Smooth muscle cell (in vitro differentiated cells): ENCODE data around the gene E2F3. TPM values are rescaled to one million over a fixed set of nuclear protein-coding genes. Genes with fewer than 3 reads are reported as not detected.
"Not testable (repeated sequence)": the region's sequence is repeated elsewhere in the genome, so short reads cannot be mapped to it uniquely, and the experiment has no call there.

Experiments
- DNase-seq: peaks from one replicate; lab custom pipeline; 2025; ENCODE audit not compliant: unreplicated experiment; lab: John Stamatoyannopoulos, UW
- H2AFZ ChIP-seq: fragments of 200-600 bp; sonication (generic); 2 replicates; pipeline ENCODE4 v1.6.0; 2016; ENCODE audit warnings: antibody characterized with exemption, low read depth, mild to moderate bottlenecking
- H3F3A ChIP-seq: fragments of 200-600 bp; sonication (generic); 2 replicates; pipeline ENCODE4 v1.6.0; 2017; ENCODE audit warnings: antibody characterized with exemption, low read depth
- H3K27ac ChIP-seq: fragments of 200-600 bp; sonication (generic); 2 replicates; pipeline ENCODE4 v1.5.1; 2016; ENCODE audit warnings: low read depth, mild to moderate bottlenecking
- H3K27me3 ChIP-seq: fragments of 200-600 bp; sonication (generic); 2 replicates; pipeline ENCODE4 v1.6.1; 2016; ENCODE audit warnings: low read depth, mild to moderate bottlenecking
- H3K36me3 ChIP-seq: fragments of 200-600 bp; sonication (generic); 2 replicates; pipeline ENCODE4 v1.5.1; 2016; ENCODE audit warnings: low read depth
- H3K4me1 ChIP-seq: fragments of 200-600 bp; sonication (generic); 2 replicates; pipeline ENCODE4 v1.5.1; 2016; ENCODE audit warnings: low read depth
- H3K4me2 ChIP-seq: fragments of 200-600 bp; sonication (generic); 2 replicates; pipeline ENCODE4 v1.6.0; 2016; ENCODE audit warnings: mild to moderate bottlenecking
- H3K4me3 ChIP-seq: fragments of 200-600 bp; sonication (generic); 2 replicates; pipeline ENCODE4 v1.5.1; 2016; ENCODE audit warnings: mild to moderate bottlenecking
- H3K79me2 ChIP-seq: fragments of 200-600 bp; sonication (generic); 2 replicates; pipeline ENCODE4 v1.6.0; 2016; ENCODE audit warnings: low read depth, mild to moderate bottlenecking
- H3K9ac ChIP-seq: fragments of 200-600 bp; sonication (generic); 2 replicates; pipeline ENCODE4 v1.6.0; 2016; ENCODE audit warnings: low read depth
- H3K9me3 ChIP-seq: fragments of 200-600 bp; sonication (generic); replicated peaks from 2 replicates; pipeline ENCODE4 v1.5.1; 2016; ENCODE audit warnings: low read depth
- H4K20me1 ChIP-seq: fragments of 200-600 bp; sonication (generic); 2 replicates; pipeline ENCODE4 v1.6.0; 2016; ENCODE audit warnings: low read depth
- CTCF ChIP-seq: fragments of 200-600 bp; sonication (generic); IDR thresholded peaks from 2 replicates; pipeline ENCODE4 v1.5.1; 2017; ENCODE audit warnings: borderline replicate concordance, mild to moderate bottlenecking, antibody characterized with exemption; ENCODE audit not compliant: insufficient read depth, poor library complexity, severe bottlenecking
- WGBS: methylation state at CpG from one replicate; pipeline ENCODE4 v1.1.7; 2016; ENCODE audit warnings: low lambda C conversion rate; 5-methylcytosine and 5-hydroxymethylcytosine counted together
- polyA plus RNA-seq: library from polyadenylated mRNA; unstranded; fragments of >200 nt; fragmentation: Nextera tagmentation; extraction: Ambion mirVana; gene quantifications from 2 replicates; pipeline ENCODE4 v1.2.1, GENCODE V29; 2016
- total RNA-seq: library from RNA; depleted of rRNA; stranded (reverse); fragments of >200 nt; gene quantifications from 2 replicates; pipeline ENCODE4 v1.2.3, GENCODE V29; 2014

E2F3 gene
- total and polyA plus RNA-seq, 2 experiments from 2014 or later, result 7.9 to 12.6 TPM

- Histone ChIP-seq H3K27me3 (no peaks in the 10 kb centered on the region), H3K4me1 (no peaks in the 10 kb centered on the region), H3K79me2 (peaks cover 89% of the 10 kb centered on the region), H3K27ac (no peak overlapping the region), H3K4me2 (no peak overlapping the region), H3K36me3 (no peaks in the 10 kb centered on the region), H4K20me1 (peaks cover 89% of the 10 kb centered on the region), H3K9ac (no peak overlapping the region), H2AFZ (no peak overlapping the region), H3F3A (no peaks in the 10 kb centered on the region), H3K9me3 (no peaks in the 10 kb centered on the region), H3K4me3 (no peak overlapping the region)
- no peak for TF ChIP-seq CTCF
- 85% methylated on average over 6 of the region's 6 CpGs for WGBS
- DNase-seq, result no peak
Observed at GRCh38 chr6:20461576-20461975, 59.9 kb downstream of the E2F3 start.

- Histone ChIP-seq H3K9ac (no peak overlapping the region), H3K27me3 (no peaks in the 10 kb centered on the region), H3K27ac (no peak overlapping the region), H2AFZ (no peak overlapping the region), H3K79me2 (peaks cover 81% of the 10 kb centered on the region), H3K36me3 (no peaks in the 10 kb centered on the region), H4K20me1 (peaks cover 88% of the 10 kb centered on the region), H3K9me3 (no peaks in the 10 kb centered on the region), H3F3A (no peaks in the 10 kb centered on the region), H3K4me2 (no peak overlapping the region), H3K4me1 (no peaks in the 10 kb centered on the region), H3K4me3 (no peak overlapping the region)
- DNase-seq, result no peak
- 97% methylated on average over 5 of the region's 5 CpGs for WGBS
- TF ChIP-seq CTCF, result no peak
Observed at GRCh38 chr6:20463396-20463795, 61.7 kb downstream of the E2F3 start.

GRCh38 chr6:20464041-20464440 is 62.4 kb downstream of the E2F3 start:
- Histone ChIP-seq H3K9me3 (no peaks in the 10 kb centered on the region), H3K27ac (no peak overlapping the region), H3K27me3 (no peaks in the 10 kb centered on the region), H3K4me1 (no peaks in the 10 kb centered on the region), H3F3A (no peaks in the 10 kb centered on the region), H3K9ac (no peak overlapping the region), H3K4me2 (no peak overlapping the region), H3K4me3 (no peak overlapping the region), H2AFZ (no peak overlapping the region), H4K20me1 (peaks cover 88% of the 10 kb centered on the region), H3K36me3 (no peaks in the 10 kb centered on the region), H3K79me2 (peaks cover 81% of the 10 kb centered on the region)
- no peak for TF ChIP-seq CTCF
- 94% methylated on average over 2 of the region's 2 CpGs for WGBS
- no peak for DNase-seq

- Histone ChIP-seq H3K9ac (no peak overlapping the region), H3K4me3 (no peak overlapping the region), H3F3A (no peaks in the 10 kb centered on the region), H3K4me2 (no peak overlapping the region), H2AFZ (no peak overlapping the region), H3K9me3 (no peaks in the 10 kb centered on the region), H3K79me2 (peaks cover 80% of the 10 kb centered on the region), H3K36me3 (no peaks in the 10 kb centered on the region), H3K27me3 (no peaks in the 10 kb centered on the region), H3K27ac (no peak overlapping the region), H3K4me1 (no peaks in the 10 kb centered on the region), H4K20me1 (peaks cover 89% of the 10 kb centered on the region)
- 87% methylated on average over 4 of the region's 4 CpGs for WGBS
- no peak for TF ChIP-seq CTCF
- no peak for DNase-seq
Observed at GRCh38 chr6:20464847-20465246, 63.2 kb downstream of the E2F3 start.

- H3K79me2 ChIP-seq, result peaks cover 79% of the 10 kb centered on the region
- not testable (repeated sequence) for H3K27me3 ChIP-seq, H3K36me3 ChIP-seq, H3K27ac ChIP-seq, H2AFZ ChIP-seq, H3F3A ChIP-seq, H3K4me1 ChIP-seq, H3K4me2 ChIP-seq, H3K4me3 ChIP-seq, DNase-seq, H3K9ac ChIP-seq, H3K9me3 ChIP-seq
- 99% methylated on average over 4 of the region's 4 CpGs for WGBS
- H4K20me1 ChIP-seq, result peaks cover 89% of the 10 kb centered on the region
Observed at GRCh38 chr6:20465616-20466015, 63.9 kb downstream of the E2F3 start.
